NT2/D1 (cell line): Measurements from ENCODE around the gene ZFYVE21.

Experiments used
- SUZ12 ChIP-seq: IDR thresholded peaks from 2 replicates; pipeline ENCODE4 v1.6.1; 2011; ENCODE audit not compliant: insufficient read length, insufficient read depth; ENCODE audit errors: extremely low read depth
- YY1 ChIP-seq: IDR thresholded peaks from 2 replicates; pipeline ENCODE4 v1.6.1; 2011; ENCODE audit not compliant: insufficient read length, insufficient read depth
- ZNF274 ChIP-seq: IDR thresholded peaks from 2 replicates; pipeline ENCODE4 v1.6.1; 2011; ENCODE audit warnings: mild to moderate bottlenecking, low read depth, low read length

- TF ChIP-seq YY1 (no peak), ZNF274 (no peak), SUZ12 (no peak)
These were observed 9.9 kb upstream of the ZFYVE21 start for GRCh38 chr14:103705504-103706284.
